Hepatic stellate cell (primary cell): ENCODE measurements around the gene VANGL2.

Source experiments
- DNase-seq: peaks from one replicate; pipeline ENCODE4 v3.0.0; 2011; ENCODE audit warnings: low spot score

Gene VANGL2

GRCh38 chr1:160428655-160429054 lies 28.3 kb downstream of the VANGL2 start:
- peak; percentile 43 for DNase-seq

DNA sequence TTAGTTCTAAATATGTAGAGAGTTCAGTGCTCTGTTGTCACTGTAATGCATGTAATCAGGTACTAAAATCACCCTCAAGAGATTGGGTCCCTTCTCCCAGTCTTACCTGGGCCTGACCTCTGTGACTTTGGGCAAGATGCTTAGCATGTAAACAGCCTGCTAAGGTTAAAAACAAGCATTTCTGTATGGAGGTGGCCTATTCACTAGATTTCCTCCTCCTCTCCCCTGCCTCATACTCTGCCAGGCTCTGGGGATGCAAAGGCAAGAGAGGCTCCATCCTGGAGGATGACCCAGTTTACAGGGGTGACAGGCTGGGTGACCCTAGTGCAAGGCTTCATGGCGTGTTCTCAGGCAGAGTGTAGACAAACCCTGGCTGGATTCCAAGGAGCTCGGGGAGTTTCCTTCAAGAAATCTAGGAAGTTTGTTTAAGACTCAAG lies 28.8 kb downstream of the VANGL2 start:
- DNase-seq: no peak

- no peak for DNase-seq
Observed at GRCh38 chr1:160429702-160430535, 29.6 kb downstream of the VANGL2 start.

DNA sequence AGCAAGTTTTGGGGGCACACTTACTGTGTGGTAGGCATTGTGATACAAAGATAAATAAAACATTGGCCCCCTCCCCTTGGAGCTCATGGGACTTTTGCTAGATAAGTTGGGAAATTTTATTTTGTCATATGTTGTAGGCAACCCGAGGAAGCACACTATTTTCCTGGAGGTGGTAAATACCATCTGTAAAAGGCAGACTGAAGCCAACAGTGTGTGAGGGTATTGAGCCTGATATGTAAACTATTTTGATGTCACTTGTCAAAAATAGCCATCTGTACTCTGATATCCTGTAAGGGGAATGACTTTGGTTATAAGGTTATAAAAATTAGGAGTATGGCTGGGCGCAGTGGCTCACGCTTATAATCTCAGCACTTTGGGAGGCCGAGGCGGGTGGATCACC lies 30.6 kb downstream of the VANGL2 start:
- no peak for DNase-seq

DNA sequence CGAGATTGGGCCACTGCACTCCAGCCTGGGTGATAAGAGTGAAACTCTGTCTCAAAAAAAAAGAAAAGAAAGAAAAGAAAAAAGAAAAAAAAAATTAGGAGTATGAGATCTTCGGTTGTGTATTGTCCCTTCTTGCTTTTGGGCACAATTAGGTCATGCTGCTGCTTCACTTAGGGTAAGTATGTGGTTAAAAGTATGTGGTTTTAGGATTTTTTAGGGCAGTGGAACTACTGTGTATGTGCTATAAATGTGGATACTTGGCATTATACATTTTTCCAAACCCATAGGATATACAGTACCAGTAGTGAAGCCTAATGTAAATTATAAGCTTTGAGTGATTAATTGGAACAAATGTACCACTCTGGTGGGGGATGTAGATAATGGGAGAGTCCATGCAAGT lies 31.2 kb downstream of the VANGL2 start:
- DNase-seq: no peak

- DNase-seq: no peak
Observed at GRCh38 chr1:160432371-160432786, 32.0 kb downstream of the VANGL2 start.

DNA sequence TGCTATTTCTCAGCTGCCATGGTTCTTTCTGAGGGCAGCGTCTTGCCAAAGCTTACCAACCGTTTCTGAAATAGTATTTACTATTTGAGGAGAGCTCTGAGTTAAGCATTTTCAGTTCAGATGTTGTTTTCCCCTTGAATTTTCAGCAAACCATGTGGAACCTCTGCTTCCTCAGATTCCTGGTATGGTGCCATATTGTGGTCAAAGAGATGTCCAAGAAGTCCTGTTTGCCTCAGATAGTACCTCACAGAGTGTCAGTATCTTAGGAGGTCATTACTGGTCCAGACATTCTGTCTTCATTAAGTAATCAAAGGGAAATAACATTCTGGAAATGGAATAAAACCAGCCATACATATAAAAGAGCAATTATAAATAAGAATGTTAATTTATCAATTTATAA lies 36.6 kb downstream of the VANGL2 start:
- DNase-seq: no peak

- no peak for DNase-seq
Observed at GRCh38 chr1:160437432-160438316, 37.3 kb downstream of the VANGL2 start.

DNA sequence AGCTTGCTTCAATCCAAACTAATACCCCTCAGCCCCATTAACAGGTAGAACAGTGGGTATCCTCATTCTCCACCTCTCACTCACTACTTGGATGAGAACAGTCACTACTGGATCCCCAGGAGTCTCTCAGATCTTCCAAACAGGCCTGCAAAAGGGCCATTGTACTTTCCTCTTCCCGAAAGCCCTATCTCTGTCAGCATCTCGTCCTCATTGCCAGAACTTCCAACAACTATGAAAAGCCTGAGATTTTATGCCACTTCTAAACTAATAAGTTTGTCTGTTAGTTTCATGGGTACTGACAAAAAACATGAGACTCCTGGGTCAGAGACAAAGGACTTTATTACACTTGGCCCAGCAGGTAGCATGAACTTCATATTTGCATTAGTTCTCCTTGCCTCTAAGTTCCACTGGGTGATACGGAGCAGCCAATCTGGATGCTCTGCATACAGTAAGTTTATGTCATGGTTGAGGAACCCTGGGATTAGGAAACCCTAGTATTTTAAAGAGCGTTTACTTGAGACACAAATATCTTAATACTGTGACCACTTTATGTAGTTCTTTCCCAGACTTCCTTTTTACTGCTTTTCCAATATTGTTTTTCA lies 38.1 kb downstream of the VANGL2 start:
- no peak for DNase-seq

- no peak for DNase-seq
Observed at GRCh38 chr1:160438935-160439334, 38.6 kb downstream of the VANGL2 start.

DNA sequence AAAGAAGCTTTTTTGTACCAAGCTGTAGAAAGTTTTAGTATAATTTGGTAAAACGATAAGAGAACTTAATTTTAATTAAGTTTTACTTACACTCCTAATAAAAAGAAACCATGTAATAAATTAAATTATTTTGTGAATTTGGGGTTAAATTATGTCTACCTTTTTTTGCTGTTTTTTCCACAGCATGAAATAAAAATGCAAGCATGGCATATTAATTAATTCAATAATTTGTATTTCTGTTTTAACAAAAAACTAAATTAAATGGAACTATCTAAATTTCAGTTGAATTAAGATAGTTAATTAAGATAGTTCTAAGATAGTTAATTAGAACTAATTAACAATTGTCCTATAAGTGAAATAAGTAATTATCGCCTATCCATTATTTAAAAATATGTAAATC lies 39.4 kb downstream of the VANGL2 start:
- no peak for DNase-seq

DNA sequence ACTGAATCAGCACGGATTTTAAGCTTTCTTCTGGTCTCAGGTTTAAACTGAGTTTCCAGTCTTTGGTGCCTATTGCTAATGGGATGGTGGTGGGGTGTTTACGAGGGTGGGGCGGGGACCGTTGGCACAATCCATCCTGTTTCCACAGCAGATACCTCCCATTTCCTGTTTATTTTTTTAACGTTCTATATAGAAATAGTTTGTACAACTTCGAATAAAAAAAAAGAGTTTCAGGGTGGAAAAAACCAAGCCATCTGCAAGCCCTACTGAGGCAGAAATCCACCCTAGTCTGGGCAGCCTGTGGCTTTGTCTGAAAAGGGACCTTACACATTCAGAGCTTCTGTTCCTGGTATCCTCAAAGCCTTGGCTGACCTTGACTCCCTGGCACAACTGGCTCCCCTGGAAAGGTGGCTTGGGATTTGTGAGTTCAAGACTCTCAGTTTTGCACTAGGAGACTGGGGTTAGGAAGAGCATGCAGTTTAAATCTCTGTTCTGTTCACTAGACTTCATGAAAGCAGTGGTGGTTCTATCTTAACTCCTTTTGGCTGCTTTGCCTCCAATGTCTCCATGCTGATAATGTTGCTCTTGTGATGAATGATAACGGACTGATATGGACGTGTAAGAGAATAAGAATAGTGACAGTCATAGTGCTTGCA lies 46.7 kb downstream of the VANGL2 start:
- DNase-seq: no peak

GRCh38 chr1:160449494-160449893 lies 49.1 kb downstream of the VANGL2 start:
- DNase-seq: no peak

GRCh38 chr1:160451119-160451858 lies 50.9 kb downstream of the VANGL2 start:
- no peak for DNase-seq

DNA sequence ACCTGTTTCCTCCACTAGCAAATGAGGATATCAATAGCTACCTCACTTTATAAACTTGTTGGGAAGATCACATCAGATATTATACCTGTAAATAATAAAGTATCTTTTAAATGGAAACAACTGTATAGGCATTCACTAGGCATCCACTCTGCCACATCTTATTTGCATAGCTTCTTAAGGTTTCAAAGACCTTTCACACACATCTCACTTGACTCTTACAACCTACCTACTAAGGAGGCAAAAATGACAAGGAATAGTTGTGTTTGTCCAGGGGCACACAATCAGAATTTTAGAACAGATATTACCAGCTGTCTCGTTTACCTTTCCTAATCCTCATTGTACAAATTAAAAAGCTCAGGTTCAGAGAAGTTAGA lies 51.5 kb downstream of the VANGL2 start:
- DNase-seq: no peak

DNA sequence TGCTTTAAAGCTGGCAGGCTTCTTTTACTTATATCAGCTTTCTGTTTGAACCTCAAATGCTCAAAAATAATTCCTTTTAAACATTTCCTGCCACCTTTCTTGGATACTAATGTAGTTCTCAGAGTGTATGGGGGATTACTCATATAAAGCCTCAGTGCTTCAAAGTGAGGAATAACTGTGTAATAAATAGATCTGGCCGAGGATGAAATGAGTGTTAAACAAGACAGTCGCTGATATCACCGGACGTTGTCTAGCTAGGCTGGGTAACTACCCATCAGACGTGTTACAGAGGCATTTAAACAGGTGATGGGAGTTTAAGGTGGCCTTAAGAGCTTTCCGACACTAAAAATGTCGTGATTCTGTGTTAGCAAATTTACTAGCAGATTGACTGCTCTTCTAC lies 53.1 kb downstream of the VANGL2 start:
- no peak for DNase-seq

- no peak for DNase-seq
Observed at GRCh38 chr1:160454371-160455152, 54.2 kb downstream of the VANGL2 start.

DNA sequence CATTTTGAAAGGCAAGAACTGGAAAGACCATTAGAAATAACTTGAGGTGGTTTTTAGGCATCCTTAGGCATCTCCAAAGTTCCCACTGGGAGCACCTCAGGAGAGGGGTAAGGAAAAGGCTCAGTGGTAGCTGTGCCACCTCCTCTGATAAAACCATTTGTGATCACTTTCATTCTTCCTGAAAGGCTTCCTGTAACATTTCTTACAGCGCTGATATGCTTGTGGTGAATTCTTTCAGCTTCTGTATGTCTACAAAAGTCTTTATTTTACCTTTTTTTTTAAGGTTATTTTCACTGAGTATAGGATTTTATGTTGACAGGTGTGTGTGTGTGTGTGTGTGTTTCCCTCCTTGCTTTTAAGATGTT lies 54.8 kb downstream of the VANGL2 start:
- no peak for DNase-seq

GRCh38 chr1:160459056-160459455 lies 58.7 kb downstream of the VANGL2 start:
- no peak for DNase-seq

GRCh38 chr1:160459687-160460086 lies 59.3 kb downstream of the VANGL2 start:
- DNase-seq: no peak

GRCh38 chr1:160460214-160460642 lies 59.9 kb downstream of the VANGL2 start:
- DNase-seq: no peak
